K562 (cell line): ENCODE data around the gene OVOL1. TPM values are rescaled to one million over a fixed set of nuclear protein-coding genes. Genes with fewer than 3 reads are reported as not detected.

Source experiments
- ATAC-seq: fragments of 200-7000 bp; cut with Tn5 transposase; 3 replicates; pipeline ENCODE4 v1.9.1; 2020; ENCODE audit warnings: moderate library complexity
- BruUV-seq: library from RNA; stranded (reverse); fragments of 400-500 nt; replicated peaks from 2 replicates; lab custom pipeline; 2021; lab: Mats Ljungman, UMichigan
- CTCF ChIA-PET: fragments of 300-600 bp; formaldehyde crosslinking; extraction: SDS; loops from one replicate; lab custom pipeline; 2021; ENCODE audit warnings: low intra/inter-chr PET ratio; lab: Yijun Ruan, JAX
- POLR2A ChIA-PET: fragments of 300-600, 350-650 bp; sonication (Branson Sonifier 250); formaldehyde crosslinking; extraction: SDS; loops from one replicate; lab custom pipeline; 2021; ENCODE audit warnings: antibody characterized with exemption, inconsistent platforms; lab: Yijun Ruan, JAX
- DNase-seq, 4 experiments: peaks; one replicate each; pipeline versions ENCODE4 v3.0.0 to v3.0.0-alpha.2; 2011 to 2018; ENCODE audit warnings: low spot score in 3 of 4, mixed read lengths in 3 of 4; ENCODE audit errors: extremely low read depth in 1 of 4
- FAIRE-seq: peaks from 2 replicates; lab custom pipeline; 2011; peaks lifted over from hg19 to GRCh38; lab: Jason Lieb, UNC
- H2AFZ ChIP-seq: 2 replicates; pipeline ENCODE4 v1.6.0; 2011; ENCODE audit warnings: low read depth, low read length, control low read depth, inconsistent platforms
- H3K27ac ChIP-seq: fragments of 200-600 bp; 3 replicates; pipeline ENCODE4 v1.8.0; 2011; ENCODE audit warnings: low read depth, mild to moderate bottlenecking, control low read depth, inconsistent platforms, low read length, moderate library complexity, mixed read lengths; ENCODE audit errors: extremely low read depth
- H3K27me3 ChIP-seq, 2 experiments: fragments of 300-600 bp in 1 of 2; 2 replicates in 1 of 2; 3 replicates in 1 of 2; pipeline versions ENCODE4 v1.6.0 to v1.8.0; 2011; ENCODE audit warnings: inconsistent platforms in 2 of 2, low read length in 2 of 2, mild to moderate bottlenecking in 1 of 2, mixed read lengths in 1 of 2, moderate library complexity in 1 of 2; ENCODE audit not compliant: control insufficient read depth in 2 of 2, insufficient read depth in 2 of 2
- H3K36me3 ChIP-seq: fragments of 300-600 bp; 3 replicates; pipeline ENCODE4 v1.8.0; 2011; ENCODE audit warnings: mild to moderate bottlenecking, low read length, inconsistent platforms; ENCODE audit not compliant: control insufficient read depth, insufficient read depth
- H3K4me1 ChIP-seq, 2 experiments: fragments of 200-600 bp in 1 of 2; replicated peaks in 1 of 2; 2 replicates in 1 of 2; 3 replicates in 1 of 2; pipeline versions ENCODE4 v1.5.1 to v1.8.0; 2011; ENCODE audit warnings: inconsistent platforms in 2 of 2, low read length in 2 of 2, mild to moderate bottlenecking in 1 of 2, mixed read lengths in 1 of 2, moderate library complexity in 1 of 2; ENCODE audit not compliant: control insufficient read depth in 2 of 2, insufficient read depth in 2 of 2
- H3K4me2 ChIP-seq: 2 replicates; pipeline ENCODE4 v1.6.1; 2011; ENCODE audit warnings: low read length, control low read depth, inconsistent platforms, mixed read lengths; ENCODE audit not compliant: insufficient read depth
- H3K4me3 ChIP-seq: fragments of 200-600 bp; sonication (generic), shearing (Covaris generic); 2 replicates; pipeline ENCODE4 v1.5.1; 2016; ENCODE audit warnings: control low read depth, inconsistent platforms
- H3K79me2 ChIP-seq: fragments of 200-600 bp; 3 replicates; pipeline ENCODE4 v1.8.0; 2011; ENCODE audit warnings: low read length, inconsistent platforms; ENCODE audit not compliant: control insufficient read depth, insufficient read depth
- H3K9ac ChIP-seq, 2 experiments: 2 replicates each; pipeline versions ENCODE4 v1.6.0 to v1.6.1; 2011; ENCODE audit warnings: low read depth in 2 of 2, low read length in 2 of 2, control low read depth in 1 of 2, inconsistent platforms in 1 of 2, mild to moderate bottlenecking in 1 of 2, mixed read lengths in 1 of 2; ENCODE audit not compliant: insufficient read depth in 1 of 2
- H3K9me1 ChIP-seq: one replicate; pipeline ENCODE4 v1.6.0; 2011; ENCODE audit warnings: inconsistent platforms, mild to moderate bottlenecking, low read length, moderate library complexity; ENCODE audit not compliant: control insufficient read depth, insufficient read depth
- H3K9me3 ChIP-seq: replicated peaks from 2 replicates; pipeline ENCODE4 v1.5.1; 2011; ENCODE audit warnings: low read depth, low read length, inconsistent platforms; ENCODE audit not compliant: control insufficient read depth, insufficient read depth
- H4K20me1 ChIP-seq: replicated peaks from 2 replicates; pipeline ENCODE4 v1.6.1; 2011; ENCODE audit warnings: low read length, inconsistent platforms, mixed read lengths; ENCODE audit not compliant: control insufficient read depth, insufficient read depth
- C11orf30 ChIP-seq: fragments of 450-650 bp; IDR thresholded peaks from 2 replicates; pipeline ENCODE4 v1.6.1; 2016; ENCODE audit warnings: low read depth, mild to moderate bottlenecking
- CBX3 ChIP-seq, 2 experiments: IDR thresholded peaks; 1 replicate in 1 of 2; 2 replicates in 1 of 2; pipeline ENCODE4 v1.6.1; 2012; ENCODE audit warnings: inconsistent platforms in 2 of 2, low read length in 2 of 2, borderline replicate concordance in 1 of 2, control low read depth in 1 of 2
- EHMT2 ChIP-seq: fragments of 450-650 bp; IDR thresholded peaks from 2 replicates; pipeline ENCODE4 v1.6.1; 2018; ENCODE audit warnings: antibody characterized with exemption
- HNRNPL ChIP-seq: fragments of 200-400 bp; formaldehyde crosslinking; IDR thresholded peaks from 2 replicates; pipeline ENCODE4 v1.6.1; 2017; ENCODE audit warnings: low read depth, mild to moderate bottlenecking, low read length
- MTA1 ChIP-seq: fragments of 450-650 bp; IDR thresholded peaks from 2 replicates; pipeline ENCODE4 v1.6.1; 2017; ENCODE audit warnings: borderline replicate concordance
- MXI1 ChIP-seq: IDR thresholded peaks from 2 replicates; pipeline ENCODE4 v1.6.1; 2011; ENCODE audit warnings: low read depth, mild to moderate bottlenecking, improper control_type of control experiment, low read length
- NBN ChIP-seq: fragments of 450-650 bp; IDR thresholded peaks from 2 replicates; pipeline ENCODE4 v1.6.1; 2016; ENCODE audit warnings: low read depth, mild to moderate bottlenecking
- NCOA1 ChIP-seq: fragments of 450-650 bp; IDR thresholded peaks from 2 replicates; pipeline ENCODE4 v1.6.1; 2016; ENCODE audit warnings: low read depth
- RBBP5 ChIP-seq: fragments of 200-600 bp; sonication (generic); IDR thresholded peaks from 2 replicates; pipeline ENCODE4 v1.6.1; 2012; ENCODE audit warnings: borderline replicate concordance, mild to moderate bottlenecking, low read length, control low read depth, inconsistent platforms; ENCODE audit not compliant: insufficient read depth, poor library complexity, severe bottlenecking
- SMARCC2 ChIP-seq: fragments of 450-650 bp; IDR thresholded peaks from 2 replicates; pipeline ENCODE4 v1.6.1; 2017; ENCODE audit warnings: antibody characterized with exemption, moderate library complexity, mild to moderate bottlenecking, low read depth
- SRF ChIP-seq, 2 experiments: fragments of 250-450, 450-650 bp in 1 of 2; sonication (Bioruptor Pico) in 1 of 2; sonication (generic) in 1 of 2; formaldehyde crosslinking; IDR thresholded peaks; 2 replicates each; pipeline versions ENCODE4 v1.5.0 to v1.5.1; 2020 to 2022; ENCODE audit warnings: mild to moderate bottlenecking in 1 of 2, missing genetic modification reagents in 1 of 2
- ZNF146 ChIP-seq: IDR thresholded peaks from one replicate; pipeline ENCODE4 v1.6.1; 2018; ENCODE audit warnings: missing compliant biosample characterization; ENCODE audit not compliant: unreplicated experiment
- ZNF740 ChIP-seq, 3 experiments: fragments of 200-800 bp in 1 of 3; sonication (Bioruptor generic) in 1 of 3; sonication (generic) in 1 of 3; formaldehyde crosslinking in 1 of 3; IDR thresholded peaks; 2 replicates each; pipeline versions ENCODE4 v1.6.1 to v1.8.0; 2016 to 2022; ENCODE audit warnings: mild to moderate bottlenecking in 2 of 3, missing compliant biosample characterization in 2 of 3, missing genetic modification characterization in 2 of 3, missing genetic modification reagents in 1 of 3
- WGBS: fragments of 100-300 bp; shearing (Covaris generic); methylation state at CpG from one replicate; pipeline ENCODE4 v1.1.6; 2016; ENCODE audit warnings: low coverage, mixed read lengths; ENCODE audit not compliant: insufficient coverage; ENCODE audit errors: missing lambda C conversion rate; 5-methylcytosine and 5-hydroxymethylcytosine counted together
- in situ Hi-C: fragments of 300-500 bp; cut with MboI; formaldehyde crosslinking; loops from 4 replicates; pipeline ENCODE4 v1.15.0; 2018; ENCODE audit warnings: inconsistent platforms, mixed read lengths
- intact Hi-C: fragments of 100-400 bp; cut with micrococcal nuclease; formaldehyde crosslinking; loops from 2 replicates; pipeline ENCODE4 v1.14.2; 2022
- polyA plus RNA-seq, 8 experiments: library from polyadenylated mRNA; depleted of rRNA in 4 of 8; stranded (reverse) in 5 of 8; unstranded in 3 of 8; fragments of >200 nt; fragmentation: Nextera tagmentation in 2 of 8; fragmentation: Illumina TruSeq in 1 of 8; extraction: Ambion mirVana in 2 of 8; extraction: Trizol in 1 of 8; gene quantifications; 2 replicates each; pipeline versions ENCODE4 v1.2.1 to v1.2.3, GENCODE V29; 2011 to 2014; ENCODE audit warnings: inconsistent platforms in 1 of 8, missing spikeins in 1 of 8
- total RNA-seq, 7 experiments: library from RNA; depleted of rRNA in 6 of 7; stranded (reverse); fragments of >200 nt in 6 of 7; fragmentation: Illumina TruSeq in 2 of 7; extraction: Trizol in 2 of 7; gene quantifications; 2 replicates each; pipeline versions ENCODE4 v1.2.1 to v1.2.3, GENCODE V29; 2011 to 2021; ENCODE audit warnings: low replicate concordance in 1 of 7

Gene OVOL1
- total and polyA plus RNA-seq, 9 of the 15 experiments (the other 6 are each of a cell fraction or from before 2014, with no cell fraction given) = 0.09 TPM; not detected in 8

- no TSS peak for BruUV-seq
- H3K9ac ChIP-seq = no peak overlapping the region
- WGBS = 85% methylated on average over 9 of the region's 9 CpGs
- intact Hi-C loops = loop anchor here (5.0 kb wide), 1 partner anchor 62 kb away; the partner anchor contains the start of gene KAT5
- H2AFZ ChIP-seq = no peak overlapping the region
- CTCF ChIA-PET = no interaction called here
- no peaks in the 10 kb centered on the region for H3K27me3 ChIP-seq
- no peak overlapping the region for H3K4me2 ChIP-seq
- POLR2A ChIA-PET = interaction anchor here (0.6 to 1.1 kb wide), 4 partner anchors 10 to 163 kb away, joined by 3 to 6 read pairs (median 4); no protein-coding TSS in a partner anchor
- H3K9me1 ChIP-seq = peaks cover 12% of the 10 kb centered on the region
- ATAC-seq (no peak), DNase-seq (no peak)
- H4K20me1 ChIP-seq = peaks cover 7% of the 10 kb centered on the region; the same call in 1 of the 2 replicates
- TF ChIP-seq ZNF146 (CRISPR knock-in tag) (no peak), C11orf30 (peak; percentile 33; the same call in 1 of the 2 replicates)
- TF ChIP-seq, all 486 proteins: peak for 1
- Histone ChIP-seq H3K4me3 (no peak overlapping the region), H3K9me3 (no peaks in the 10 kb centered on the region), H3K4me1 (peaks cover 7 to 22% of the 10 kb centered on the region in 2 experiments; a peak in 4 of 5 replicates), H3K36me3 (peaks cover 36% of the 10 kb centered on the region; the same call in 2 of the 3 replicates), H3K27ac (no peak overlapping the region), H3K79me2 (peaks cover 13% of the 10 kb centered on the region)
- FAIRE-seq = no peak
- in situ Hi-C loops = no loop called here
These were observed 12.1 kb upstream of the OVOL1 start for GRCh38 chr11:65774525-65775306.

DNA sequence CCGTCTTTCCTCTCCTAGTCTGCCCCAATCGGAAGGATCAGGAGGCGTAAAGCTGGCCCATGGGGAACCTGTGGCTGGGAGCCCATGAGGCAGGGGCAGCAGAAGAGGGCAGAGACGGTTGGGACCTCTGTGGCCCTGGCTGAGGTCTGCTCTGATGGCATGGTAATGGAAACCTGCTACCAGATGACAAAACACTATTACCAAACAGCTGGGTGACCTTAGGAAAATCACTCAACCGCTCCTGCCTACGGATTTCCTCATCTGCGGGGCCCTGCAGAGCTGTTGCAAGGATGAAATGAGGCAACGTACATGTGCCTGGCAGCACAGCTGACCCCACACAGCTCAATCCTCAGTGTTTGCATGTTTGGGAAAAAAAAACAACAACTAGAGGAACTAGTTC lies 10.7 kb upstream of the OVOL1 start:
- H3K4me3 ChIP-seq = no peak overlapping the region
- H3K27ac ChIP-seq = no peak overlapping the region
- peaks cover 36% of the 10 kb centered on the region; the same call in 2 of the 3 replicates for H3K36me3 ChIP-seq
- WGBS = 92% methylated on average over 7 of the region's 8 CpGs
- H3K4me1 ChIP-seq = peaks cover 7 to 36% of the 10 kb centered on the region in 2 experiments; a peak in 4 of 5 replicates
- ChIA-PET CTCF (no interaction called here), POLR2A (interaction anchor here (0.6 to 2.0 kb wide), 10 partner anchors 10 to 430 kb away, joined by 3 to 7 read pairs (median 4); partner anchors contain the start of genes CCDC85B and FIBP)
- FAIRE-seq (no peak), ATAC-seq (no peak), DNase-seq (no peak)
- H3K79me2 ChIP-seq = peaks cover 22% of the 10 kb centered on the region
- no peak overlapping the region for H2AFZ ChIP-seq
- no peak overlapping the region for H3K4me2 ChIP-seq
- no TSS peak for BruUV-seq
- intact Hi-C loops = no loop called here
- H3K9ac ChIP-seq = 0 out of 4 replicates have a peak overlapping the region, but pooled peaks of 1 of the 2 experiments have one; percentile 48
- H3K9me1 ChIP-seq = peaks cover 13% of the 10 kb centered on the region
- peaks cover 8% of the 10 kb centered on the region; the same call in 1 of the 2 replicates for H4K20me1 ChIP-seq
- in situ Hi-C loops = no loop called here
- H3K27me3 ChIP-seq = no peaks in the 10 kb centered on the region
- H3K9me3 ChIP-seq = no peaks in the 10 kb centered on the region
- TF ChIP-seq SRF (CRISPR knock-in tag; IDR thresholded peaks at IDR 0.05) = no peak
- no peak for TF ChIP-seq ZNF740 (CRISPR knock-in tag; IDR thresholded peaks at IDR 0.05)
- TF ChIP-seq ZNF740 (tag; IDR thresholded peaks at IDR 0.05) = no peak
- TF ChIP-seq MXI1 = no peak
- TF ChIP-seq NBN = no peak
- no peak for TF ChIP-seq CBX3 (IDR thresholded peaks at IDR 0.05; ENCODE audit: borderline replicate concordance in 1 of 2, low read length in 2 of 2)
- no peak for TF ChIP-seq HNRNPL
- TF ChIP-seq SMARCC2 = no peak
- no peak for TF ChIP-seq MTA1
- TF ChIP-seq NCOA1 = no peak
- TF ChIP-seq EHMT2 = no peak
- no peak for TF ChIP-seq RBBP5
